PC-3 (cell line): Measurements from ENCODE around the gene GSX2. TPM values are rescaled to one million over a fixed set of nuclear protein-coding genes. Genes with fewer than 3 reads are reported as not detected.

Experiments
- ATAC-seq: fragments of 200-7000 bp; cut with Tn5 transposase; 2 replicates; pipeline ENCODE4 v1.9.1; 2020; ENCODE audit warnings: mild to moderate bottlenecking, moderate library complexity
- BruUV-seq: library from RNA; stranded (reverse); fragments of 400-500 nt; replicated peaks from 2 replicates; lab custom pipeline; 2021; lab: Mats Ljungman, UMichigan
- CTCF ChIA-PET: fragments of 300-600 bp; sonication (Branson Sonifier 250); formaldehyde crosslinking; loops from one replicate; lab custom pipeline; 2022; ENCODE audit warnings: antibody characterized with exemption; lab: Charles Lee
- POLR2A ChIA-PET: fragments of 300-600 bp; sonication (Branson Sonifier 250); formaldehyde crosslinking; loops from one replicate; lab custom pipeline; 2022; ENCODE audit warnings: antibody characterized with exemption; ENCODE audit not compliant: unreplicated experiment; lab: Charles Lee
- DNase-seq: peaks from one replicate; pipeline ENCODE4 v3.0.0-alpha.2; 2015
- H2AFZ ChIP-seq: fragments of 300-600 bp; sonication (generic); 2 replicates; pipeline ENCODE4 v1.6.0; 2016; ENCODE audit warnings: antibody characterized with exemption, low read length
- H3F3A ChIP-seq: fragments of 300-600 bp; sonication (generic); one replicate; pipeline ENCODE4 v1.6.0; 2017; ENCODE audit warnings: antibody characterized with exemption, low read length, control low read depth, mild to moderate bottlenecking; ENCODE audit not compliant: unreplicated experiment
- H3K27ac ChIP-seq: fragments of 300-600 bp; sonication (generic); 2 replicates; pipeline ENCODE4 v1.5.1; 2016; ENCODE audit warnings: mild to moderate bottlenecking, low read length
- H3K27me3 ChIP-seq: fragments of 300-600 bp; sonication (generic); 2 replicates; pipeline ENCODE4 v1.6.1; 2016; ENCODE audit warnings: low read length, mixed read lengths
- H3K36me3 ChIP-seq: fragments of 300-600 bp; sonication (generic); 2 replicates; pipeline ENCODE4 v1.6.1; 2016; ENCODE audit warnings: low read depth, mixed run types, low read length, mixed read lengths
- H3K4me1 ChIP-seq: fragments of 300-600 bp; sonication (generic); 2 replicates; pipeline ENCODE4 v1.5.1; 2016; ENCODE audit warnings: low read length; ENCODE audit not compliant: insufficient read depth
- H3K4me2 ChIP-seq: fragments of 300-600 bp; sonication (generic); 2 replicates; pipeline ENCODE4 v1.6.0; 2016; ENCODE audit warnings: low read length
- H3K4me3 ChIP-seq: fragments of 300-600 bp; sonication (generic); 2 replicates; pipeline ENCODE4 v1.5.1; 2016; ENCODE audit warnings: mild to moderate bottlenecking, low read length, mixed read lengths
- H3K79me2 ChIP-seq: fragments of 300-600 bp; sonication (generic); 2 replicates; pipeline ENCODE4 v1.6.1; 2017; ENCODE audit warnings: low read length, mixed read lengths
- H3K9ac ChIP-seq: fragments of 300-600 bp; sonication (generic); 2 replicates; pipeline ENCODE4 v1.6.0; 2016; ENCODE audit warnings: mild to moderate bottlenecking, low read length
- H3K9me2 ChIP-seq: fragments of 300-600 bp; sonication (generic); replicated peaks from 2 replicates; pipeline ENCODE4 v1.6.1; 2016; ENCODE audit warnings: mixed run types, low read length, mixed read lengths
- H3K9me3 ChIP-seq: fragments of 300-600 bp; sonication (generic); 2 replicates; pipeline ENCODE4 v1.6.1; 2016; ENCODE audit warnings: low read length, mixed read lengths
- H4K20me1 ChIP-seq: fragments of 300-600 bp; sonication (generic); 2 replicates; pipeline ENCODE4 v1.6.1; 2016; ENCODE audit warnings: low read length, mixed read lengths
- CTCF ChIP-seq: fragments of 300-600 bp; sonication (generic); conservative IDR thresholded peaks from 2 replicates; pipeline ENCODE4 v1.5.1; 2017; ENCODE audit warnings: antibody characterized with exemption, low read depth, mild to moderate bottlenecking, low read length
- EZH2 ChIP-seq: fragments of 300-600 bp; sonication (generic); IDR thresholded peaks from one replicate; pipeline ENCODE4 v1.6.1; 2017; ENCODE audit warnings: antibody characterized with exemption, mild to moderate bottlenecking, low read length; ENCODE audit not compliant: unreplicated experiment
- EZH2phosphoT487 ChIP-seq: fragments of 300-600 bp; sonication (generic); IDR thresholded peaks from 2 replicates; pipeline ENCODE4 v1.6.1; 2018; ENCODE audit warnings: mild to moderate bottlenecking, antibody characterized with exemption, low read length, borderline replicate concordance
- intact Hi-C: fragments of 100-400 bp; cut with micrococcal nuclease; formaldehyde crosslinking; loops from 2 replicates; pipeline ENCODE4 v1.9.0; 2023
- total RNA-seq: library from RNA; depleted of rRNA; stranded (reverse); fragments of >200 nt; gene quantifications from 2 replicates; pipeline ENCODE4 v1.2.3, GENCODE V29; 2014

Gene GSX2
- total RNA-seq, 1 experiment from 2014 or later = not detected

GRCh38 chr4:54066088-54066415 is 33.9 kb upstream of the GSX2 start:
- Histone ChIP-seq H3K4me1 (peaks cover 50% of the 10 kb centered on the region), H3K9ac (no peak overlapping the region), H2AFZ (no peak overlapping the region), H3K4me2 (peak overlapping the region; percentile 64; the same call in 1 of the 2 replicates), H3K36me3 (no peaks in the 10 kb centered on the region), H3F3A (no peaks in the 10 kb centered on the region), H3K9me2 (no peaks in the 10 kb centered on the region), H3K79me2 (peaks cover 33% of the 10 kb centered on the region), H4K20me1 (peaks cover 18% of the 10 kb centered on the region), H3K27me3 (no peaks in the 10 kb centered on the region), H3K9me3 (no peaks in the 10 kb centered on the region), H3K27ac (peak overlapping the region; percentile 1; the same call in 1 of the 2 replicates), H3K4me3 (no peak overlapping the region)
- no TSS peak for BruUV-seq
- no peak for TF ChIP-seq EZH2
- no peak for TF ChIP-seq EZH2phosphoT487
- TF ChIP-seq CTCF = no peak
- ChIA-PET CTCF (no interaction called here), POLR2A (interaction anchor here (1.0 to 1.1 kb wide), 2 partner anchors 9 to 152 kb away, joined by 3 to 5 read pairs; no protein-coding TSS in a partner anchor)
- DNase-seq = no peak
- no peak for ATAC-seq
- intact Hi-C loops = loop anchor here (2.0 to 10.0 kb wide), 4 partner anchors 79 to 871 kb away; partner anchors contain the start of gene SCFD2

- peaks cover 26% of the 10 kb centered on the region for H3K79me2 ChIP-seq
- H2AFZ ChIP-seq = peak overlapping the region; percentile 15
- H3K36me3 ChIP-seq = no peaks in the 10 kb centered on the region
- no peak for TF ChIP-seq CTCF
- TF ChIP-seq EZH2 = no peak
- TF ChIP-seq EZH2phosphoT487 = no peak
- H4K20me1 ChIP-seq = peaks cover 12% of the 10 kb centered on the region
- peak overlapping the region; percentile 30 for H3K9ac ChIP-seq
- H3K9me3 ChIP-seq = no peaks in the 10 kb centered on the region
- POLR2A ChIA-PET = interaction anchor here (1.0 kb wide), 1 partner anchor 153 kb away, joined by 5 read pairs; no protein-coding TSS in a partner anchor
- H3K9me2 ChIP-seq = no peaks in the 10 kb centered on the region
- intact Hi-C loops = loop anchor here (2.0 to 10.0 kb wide), 4 partner anchors 78 to 872 kb away; partner anchors contain the start of gene SCFD2
- H3F3A ChIP-seq = no peaks in the 10 kb centered on the region
- DNase-seq (no peak), ATAC-seq (peak; percentile 1)
- no TSS peak for BruUV-seq
- H3K4me3 ChIP-seq = peak overlapping the region; percentile 9; the same call in 1 of the 2 replicates
- CTCF ChIA-PET = no interaction called here
- H3K4me1 ChIP-seq = peaks cover 43% of the 10 kb centered on the region
- peak overlapping the region; percentile 69 for H3K27ac ChIP-seq
- no peaks in the 10 kb centered on the region for H3K27me3 ChIP-seq
- H3K4me2 ChIP-seq = peak overlapping the region; percentile 64
These were observed 33.2 kb upstream of the GSX2 start for GRCh38 chr4:54066718-54067129.

- intact Hi-C loops = loop anchor here (2.0 to 10.0 kb wide), 4 partner anchors 78 to 872 kb away; partner anchors contain the start of gene SCFD2
- H3K27ac ChIP-seq = peak overlapping the region; percentile 69
- TF ChIP-seq CTCF (no peak), EZH2 (no peak), EZH2phosphoT487 (no peak)
- H2AFZ ChIP-seq = peak overlapping the region; percentile 15
- H3K79me2 ChIP-seq = peaks cover 22% of the 10 kb centered on the region
- peak overlapping the region; percentile 64 for H3K4me2 ChIP-seq
- no peaks in the 10 kb centered on the region for H3K27me3 ChIP-seq
- H3K9ac ChIP-seq = peak overlapping the region; percentile 30
- ATAC-seq (peak; percentile 54), DNase-seq (peak; percentile 97)
- peaks cover 40% of the 10 kb centered on the region for H3K4me1 ChIP-seq
- no TSS peak for BruUV-seq
- peak overlapping the region; percentile 16; the same call in 1 of the 2 replicates for H3K4me3 ChIP-seq
- H4K20me1 ChIP-seq = peaks cover 8% of the 10 kb centered on the region
- H3K9me2 ChIP-seq = no peaks in the 10 kb centered on the region
- no peaks in the 10 kb centered on the region for H3K9me3 ChIP-seq
- no peaks in the 10 kb centered on the region for H3K36me3 ChIP-seq
- CTCF ChIA-PET = no interaction called here
- no peaks in the 10 kb centered on the region for H3F3A ChIP-seq
- POLR2A ChIA-PET = interaction anchor here (0.5 kb wide), 1 partner anchor 112 kb away, joined by 9 read pairs; no protein-coding TSS in a partner anchor
These were observed 32.8 kb upstream of the GSX2 start for GRCh38 chr4:54067166-54067565.
